HCT116 (cell line): Measurements from ENCODE around the gene PTCH2. TPM values are rescaled to one million over a fixed set of nuclear protein-coding genes. Genes with fewer than 3 reads are reported as not detected.
A peak's percentile ranks its signal among the peaks of the same experiment; 100 is the strongest.

Experiments used
- ATAC-seq: fragments of 200-7000 bp; cut with Tn5 transposase; 2 replicates; pipeline ENCODE4 v1.9.1; 2020; ENCODE audit warnings: mild to moderate bottlenecking, moderate library complexity
- BruUV-seq: library from RNA; stranded (reverse); fragments of 400-500 nt; replicated peaks from 2 replicates; lab custom pipeline; 2021; lab: Mats Ljungman, UMichigan
- CTCF ChIA-PET: fragments of 300-600 bp; sonication (Branson Sonifier 250); formaldehyde crosslinking; loops from one replicate; lab custom pipeline; 2021; ENCODE audit warnings: antibody characterized with exemption; lab: Charles Lee
- POLR2A ChIA-PET: fragments of 300-600, 350-600 bp; sonication (Branson Sonifier 250); formaldehyde crosslinking; loops from one replicate; lab custom pipeline; 2021; ENCODE audit warnings: antibody characterized with exemption; lab: Charles Lee
- RAD21 ChIA-PET, 2 experiments: fragments of 300-600 bp; sonication (Branson Sonifier 250); formaldehyde crosslinking; loops; one replicate each; lab custom pipeline; 2023; ENCODE audit warnings: low total read pairs in 2 of 2; ENCODE audit not compliant: uncharacterized antibody in 2 of 2, unreplicated experiment in 2 of 2, low non-redundant PET in 1 of 2; lab: Charles Lee
- DNase-seq: peaks from one replicate; pipeline ENCODE4 v3.0.0-alpha.2; 2010; ENCODE audit warnings: low read depth, low spot score
- H2AFZ ChIP-seq: fragments of 200-600 bp; shearing (Covaris generic), sonication (generic); 2 replicates; pipeline ENCODE4 v1.6.1; 2017; ENCODE audit warnings: low read depth, mixed run types, mixed read lengths, antibody characterized with exemption, low read length; ENCODE audit not compliant: poor library complexity, severe bottlenecking
- H3K27ac ChIP-seq: 2 replicates; pipeline ENCODE4 v1.5.1; 2012; ENCODE audit warnings: low read depth, low read length
- H3K27me3 ChIP-seq: fragments of 200-600 bp; sonication (generic); 2 replicates; pipeline ENCODE4 v1.6.1; 2016; ENCODE audit warnings: mixed run types, low read length, mixed read lengths; ENCODE audit not compliant: insufficient read depth
- H3K36me3 ChIP-seq, 2 experiments: fragments of 200-500 bp in 1 of 2; fragments of 200-600 bp in 1 of 2; sonication (Bioruptor generic) in 1 of 2; sonication (generic) in 1 of 2; 2 replicates each; pipeline versions ENCODE4 v1.5.1 to v1.6.1; 2014 to 2016; ENCODE audit warnings: low read length in 2 of 2, inconsistent platforms in 1 of 2, mixed read lengths in 1 of 2, mixed run types in 1 of 2; ENCODE audit not compliant: insufficient read depth in 2 of 2, control insufficient read depth in 1 of 2
- H3K4me1 ChIP-seq, 2 experiments: fragments of 200-600 bp in 1 of 2; sonication (generic) in 1 of 2; 2 replicates each; pipeline versions ENCODE4 v1.5.1 to v1.6.1; 2012 to 2017; ENCODE audit warnings: low read length in 2 of 2, inconsistent platforms in 1 of 2, mild to moderate bottlenecking in 1 of 2, mixed read lengths in 1 of 2, mixed run types in 1 of 2, moderate library complexity in 1 of 2; ENCODE audit not compliant: insufficient read depth in 2 of 2, control insufficient read depth in 1 of 2
- H3K4me2 ChIP-seq: fragments of 200-600 bp; sonication (generic); 2 replicates; pipeline ENCODE4 v1.6.1; 2017; ENCODE audit warnings: mixed run types, low read length, mixed read lengths
- H3K4me3 ChIP-seq, 2 experiments: fragments of 200-600 bp in 1 of 2; sonication (generic) in 1 of 2; replicated peaks in 1 of 2; 2 replicates each; pipeline ENCODE4 v1.5.1; 2011 to 2016; ENCODE audit warnings: low read length in 2 of 2, control low read depth in 1 of 2, low read depth in 1 of 2, mild to moderate bottlenecking in 1 of 2, mixed read lengths in 1 of 2, mixed run types in 1 of 2
- H3K79me2 ChIP-seq: fragments of 200-600 bp; sonication (generic); 2 replicates; pipeline ENCODE4 v1.6.1; 2017; ENCODE audit warnings: mild to moderate bottlenecking, mixed run types, low read length, moderate library complexity, mixed read lengths; ENCODE audit not compliant: insufficient read depth
- H3K9ac ChIP-seq: fragments of 200-600 bp; sonication (generic); 2 replicates; pipeline ENCODE4 v1.6.1; 2016; ENCODE audit warnings: low read length, mixed read lengths
- H3K9me2 ChIP-seq: fragments of 200-600 bp; sonication (generic), shearing (Covaris generic); 2 replicates; pipeline ENCODE4 v1.6.1; 2017; ENCODE audit warnings: mixed run types, mild to moderate bottlenecking, moderate library complexity; ENCODE audit not compliant: insufficient read depth
- H3K9me3 ChIP-seq, 2 experiments: fragments of 200-500 bp in 1 of 2; fragments of 200-600 bp in 1 of 2; sonication (Bioruptor generic) in 1 of 2; sonication (generic) in 1 of 2; 2 replicates each; pipeline ENCODE4 v1.6.1; 2014 to 2017; ENCODE audit warnings: low read length in 2 of 2, mixed read lengths in 2 of 2, inconsistent platforms in 1 of 2, low read depth in 1 of 2, mild to moderate bottlenecking in 1 of 2, mixed run types in 1 of 2, moderate library complexity in 1 of 2; ENCODE audit not compliant: control insufficient read depth in 1 of 2, insufficient read depth in 1 of 2
- H4K20me1 ChIP-seq: fragments of 200-600 bp; sonication (generic), shearing (Covaris generic); 2 replicates; pipeline ENCODE4 v1.6.1; 2017; ENCODE audit warnings: mixed run types, mild to moderate bottlenecking, moderate library complexity; ENCODE audit not compliant: insufficient read depth
- CBX3 ChIP-seq: IDR thresholded peaks from 2 replicates; pipeline ENCODE4 v1.6.1; 2012; ENCODE audit warnings: low read depth
- CEBPB ChIP-seq: IDR thresholded peaks from 2 replicates; pipeline ENCODE4 v1.6.1; 2012; ENCODE audit warnings: low read depth
- CTCF ChIP-seq, 3 experiments: fragments of 200-600 bp in 1 of 3; sonication (generic) in 1 of 3; IDR thresholded peaks in 2 of 3; conservative IDR thresholded peaks in 1 of 3; 2 replicates each; pipeline ENCODE4 v1.5.1; 2012 to 2017; ENCODE audit warnings: low read depth in 2 of 3, low read length in 2 of 3, antibody characterized with exemption in 1 of 3, borderline replicate concordance in 1 of 3, control low read depth in 1 of 3, mild to moderate bottlenecking in 1 of 3, mixed read lengths in 1 of 3, mixed run types in 1 of 3, moderate library complexity in 1 of 3; ENCODE audit not compliant: insufficient read depth in 1 of 3
- POLR2A ChIP-seq: IDR thresholded peaks from 2 replicates; pipeline ENCODE4 v1.7.0; 2011; ENCODE audit warnings: borderline replicate concordance; ENCODE audit not compliant: insufficient read depth, insufficient read length; ENCODE audit errors: extremely low read depth
- REST ChIP-seq: IDR thresholded peaks from 2 replicates; pipeline ENCODE4 v1.6.1; 2012; ENCODE audit warnings: low read depth
- SIN3A ChIP-seq: IDR thresholded peaks from 2 replicates; pipeline ENCODE4 v1.6.1; 2012; ENCODE audit warnings: low read depth
- TCF7L2 ChIP-seq: IDR thresholded peaks from 2 replicates; pipeline ENCODE4 v1.7.0; 2011; ENCODE audit warnings: borderline replicate concordance, inconsistent platforms; ENCODE audit not compliant: insufficient read depth, insufficient read length; ENCODE audit errors: extremely low read depth
- YY1 ChIP-seq: IDR thresholded peaks from 2 replicates; pipeline ENCODE4 v1.6.1; 2011; ENCODE audit warnings: low read length, low read depth, moderate library complexity, mild to moderate bottlenecking; ENCODE audit not compliant: insufficient replicate concordance; ENCODE audit errors: extremely low read depth
- intact Hi-C: fragments of 100-400 bp; cut with micrococcal nuclease; formaldehyde crosslinking; loops from 2 replicates; pipeline ENCODE4 v1.10.0; 2022
- total RNA-seq: library from RNA; stranded (reverse); gene quantifications from one replicate; pipeline ENCODE4 v1.2.1, GENCODE V29; 2021; ENCODE audit not compliant: unreplicated experiment

Gene PTCH2
- total RNA-seq, 1 experiment from 2014 or later: 1.3 TPM

- CTCF ChIA-PET: no interaction called here
These were observed 15.7 kb downstream of the PTCH2 start for GRCh38 chr1:44827197-44828002.

More at GRCh38 chr1:44827197-44828002, 15.7 kb downstream of the PTCH2 start:
- no peaks in the 10 kb centered on the region for H3K9me2 ChIP-seq
- BruUV-seq: no TSS peak
- ChIA-PET RAD21 (no interaction called here), POLR2A (no interaction called here)
- H4K20me1 ChIP-seq: no peaks in the 10 kb centered on the region
- no peak overlapping the region for H3K4me2 ChIP-seq
- ATAC-seq: peak; percentile 57
- TF ChIP-seq CBX3: no peak
- no peak for TF ChIP-seq SIN3A
- TF ChIP-seq TCF7L2: peak; percentile 59
- peak in 1 of 3 experiments; percentile 33; a peak in 3 of 6 replicates for TF ChIP-seq CTCF (IDR thresholded peaks at IDR 0.05 in 2 of 3, conservative IDR thresholded peaks at IDR 0.05 in 1 of 3; ENCODE audit: borderline replicate concordance in 1 of 3, insufficient read depth in 1 of 3, low read depth in 2 of 3, low read length in 2 of 3)
- TF ChIP-seq CEBPB: no peak
- no peak for TF ChIP-seq REST
- TF ChIP-seq POLR2A: no peak
- no peak for TF ChIP-seq YY1
- TF ChIP-seq, all 23 proteins: peak for 2
- no peak for DNase-seq
- no peak overlapping the region for H3K4me3 ChIP-seq
- H3K79me2 ChIP-seq: no peaks in the 10 kb centered on the region
- no peak overlapping the region for H3K9ac ChIP-seq
- H3K27me3 ChIP-seq: no peaks in the 10 kb centered on the region
- H2AFZ ChIP-seq: no peak overlapping the region
- no peaks in the 10 kb centered on the region for H3K4me1 ChIP-seq
- no peak overlapping the region for H3K27ac ChIP-seq
- H3K36me3 ChIP-seq: no peaks in the 10 kb centered on the region
- intact Hi-C loops: no loop called here
- no peaks in the 10 kb centered on the region for H3K9me3 ChIP-seq
